GM13976 (cell line): Measurements from ENCODE around the gene CFAP97.

Source experiments
- DNase-seq: peaks from one replicate; pipeline ENCODE4 v3.0.0; 2012; ENCODE audit warnings: low spot score
- in situ Hi-C: fragments of 300-500 bp; cut with MboI; formaldehyde crosslinking; loops from one replicate; pipeline ENCODE4 v1.12.0; 2022; ENCODE audit warnings: low sequenced_read_pairs, mixed read lengths, inconsistent platforms; ENCODE audit not compliant: unreplicated experiment
- TF ChIP-seq, protein P1 (sequence below): IDR thresholded peaks from 2 replicates; pipeline ENCODE4 v1.5.1; 2012; ENCODE audit warnings: borderline replicate concordance, mild to moderate bottlenecking; ENCODE audit not compliant: insufficient read depth; ENCODE audit errors: extremely low read depth, missing control alignments, control extremely low read depth

Gene CFAP97

GRCh38 chr4:185115827-185116232 is 88.0 kb downstream of the CFAP97 start:
- TF ChIP-seq, protein P1, sequence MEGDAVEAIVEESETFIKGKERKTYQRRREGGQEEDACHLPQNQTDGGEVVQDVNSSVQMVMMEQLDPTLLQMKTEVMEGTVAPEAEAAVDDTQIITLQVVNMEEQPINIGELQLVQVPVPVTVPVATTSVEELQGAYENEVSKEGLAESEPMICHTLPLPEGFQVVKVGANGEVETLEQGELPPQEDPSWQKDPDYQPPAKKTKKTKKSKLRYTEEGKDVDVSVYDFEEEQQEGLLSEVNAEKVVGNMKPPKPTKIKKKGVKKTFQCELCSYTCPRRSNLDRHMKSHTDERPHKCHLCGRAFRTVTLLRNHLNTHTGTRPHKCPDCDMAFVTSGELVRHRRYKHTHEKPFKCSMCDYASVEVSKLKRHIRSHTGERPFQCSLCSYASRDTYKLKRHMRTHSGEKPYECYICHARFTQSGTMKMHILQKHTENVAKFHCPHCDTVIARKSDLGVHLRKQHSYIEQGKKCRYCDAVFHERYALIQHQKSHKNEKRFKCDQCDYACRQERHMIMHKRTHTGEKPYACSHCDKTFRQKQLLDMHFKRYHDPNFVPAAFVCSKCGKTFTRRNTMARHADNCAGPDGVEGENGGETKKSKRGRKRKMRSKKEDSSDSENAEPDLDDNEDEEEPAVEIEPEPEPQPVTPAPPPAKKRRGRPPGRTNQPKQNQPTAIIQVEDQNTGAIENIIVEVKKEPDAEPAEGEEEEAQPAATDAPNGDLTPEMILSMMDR: no peak
- no peak for DNase-seq
- in situ Hi-C loops: no loop called here

DNA sequence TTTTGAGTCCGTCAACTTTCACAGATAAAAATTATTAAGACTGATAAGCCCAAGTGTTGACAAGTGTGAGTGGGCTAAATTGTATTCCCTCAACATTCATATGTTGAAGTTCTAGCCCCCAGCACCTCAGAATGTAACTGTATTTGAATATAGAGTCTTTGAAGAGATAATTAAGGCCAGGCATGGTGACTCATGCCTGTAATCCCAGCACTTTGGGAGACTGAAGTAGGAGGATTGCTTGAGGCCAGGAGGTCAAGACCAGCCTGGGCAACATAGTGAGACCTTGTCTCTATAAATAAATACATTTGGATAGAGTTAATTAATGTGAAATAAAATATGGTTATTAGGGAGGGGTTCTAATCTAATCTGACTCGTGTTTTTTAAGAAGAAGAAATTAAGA is 90.5 kb downstream of the CFAP97 start:
- DNase-seq: no peak
- TF ChIP-seq, protein P1: no peak
- in situ Hi-C loops: no loop called here

GRCh38 chr4:185112104-185112503 is 91.7 kb downstream of the CFAP97 start:
- no peak for DNase-seq
- in situ Hi-C loops: no loop called here
- TF ChIP-seq, protein P1: no peak

GRCh38 chr4:185110375-185110823 is 93.4 kb downstream of the CFAP97 start:
- DNase-seq: no peak
- TF ChIP-seq, protein P1: no peak
- in situ Hi-C loops: no loop called here

DNA sequence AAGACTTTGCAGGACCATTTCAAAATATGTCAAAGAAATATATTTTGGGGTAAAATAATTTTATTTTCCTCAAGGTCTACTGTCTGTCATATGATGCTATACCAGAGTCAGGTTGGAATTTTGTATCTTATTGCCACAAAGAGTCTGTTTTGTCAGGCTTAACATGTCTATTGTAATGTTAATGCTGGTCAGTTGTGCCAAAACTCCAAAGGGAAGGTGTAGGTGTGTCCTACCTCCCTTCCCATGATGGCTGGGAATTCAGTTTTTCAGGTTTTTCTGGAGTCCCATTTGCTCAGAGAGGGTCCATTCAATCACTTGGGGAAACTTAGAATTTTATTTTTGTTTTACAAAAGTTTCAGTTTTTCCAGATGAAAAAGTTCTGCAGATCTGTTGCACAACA is 94.1 kb downstream of the CFAP97 start:
- DNase-seq: no peak
- TF ChIP-seq, protein P1: no peak

More for the DNA sequence above, 94.1 kb downstream of the CFAP97 start:
- in situ Hi-C loops: no loop called here
